ENCODE data around the gene KIF26B.

- TF ChIP-seq, protein P1, sequence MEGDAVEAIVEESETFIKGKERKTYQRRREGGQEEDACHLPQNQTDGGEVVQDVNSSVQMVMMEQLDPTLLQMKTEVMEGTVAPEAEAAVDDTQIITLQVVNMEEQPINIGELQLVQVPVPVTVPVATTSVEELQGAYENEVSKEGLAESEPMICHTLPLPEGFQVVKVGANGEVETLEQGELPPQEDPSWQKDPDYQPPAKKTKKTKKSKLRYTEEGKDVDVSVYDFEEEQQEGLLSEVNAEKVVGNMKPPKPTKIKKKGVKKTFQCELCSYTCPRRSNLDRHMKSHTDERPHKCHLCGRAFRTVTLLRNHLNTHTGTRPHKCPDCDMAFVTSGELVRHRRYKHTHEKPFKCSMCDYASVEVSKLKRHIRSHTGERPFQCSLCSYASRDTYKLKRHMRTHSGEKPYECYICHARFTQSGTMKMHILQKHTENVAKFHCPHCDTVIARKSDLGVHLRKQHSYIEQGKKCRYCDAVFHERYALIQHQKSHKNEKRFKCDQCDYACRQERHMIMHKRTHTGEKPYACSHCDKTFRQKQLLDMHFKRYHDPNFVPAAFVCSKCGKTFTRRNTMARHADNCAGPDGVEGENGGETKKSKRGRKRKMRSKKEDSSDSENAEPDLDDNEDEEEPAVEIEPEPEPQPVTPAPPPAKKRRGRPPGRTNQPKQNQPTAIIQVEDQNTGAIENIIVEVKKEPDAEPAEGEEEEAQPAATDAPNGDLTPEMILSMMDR (IDR thresholded peaks at IDR 0.05) = no peak
- TF ChIP-seq POLR2AphosphoS5 (IDR thresholded peaks at IDR 0.05) = no peak
- no peak for TF ChIP-seq POLR2A (IDR thresholded peaks at IDR 0.05)
- TF ChIP-seq EP300 (IDR thresholded peaks at IDR 0.05) = no peak
Measured at GRCh38 chr1:245552331-245552730, 397.5 kb downstream of the KIF26B start.

Measured in stomach (tissue), 4 donors.